Activated B cell treated with CpG ODN at 0.5 μM for 24 hours (primary cell): ENCODE data around the gene ANKFY1. TPM values are rescaled to one million over a fixed set of nuclear protein-coding genes. Genes with fewer than 3 reads are reported as not detected.

ENCODE experiments used
- ATAC-seq: fragments of 200-7000 bp; cut with Tn5 transposase; one replicate; pipeline ENCODE4 v1.10.0; 2021; ENCODE audit warnings: low read depth, mild to moderate bottlenecking, moderate library complexity
- CTCF ChIA-PET: fragments of 350-600 bp; sonication (Branson Sonifier 250); formaldehyde crosslinking; loops from one replicate; lab custom pipeline; 2021; ENCODE audit warnings: antibody characterized with exemption; lab: Charles Lee
- POLR2A ChIA-PET: fragments of 350-600 bp; sonication (Branson Sonifier 250); formaldehyde crosslinking; loops from one replicate; lab custom pipeline; 2021; ENCODE audit warnings: antibody characterized with exemption; lab: Charles Lee
- DNase-seq: peaks from one replicate; pipeline ENCODE4 v3.0.0; 2022
- H3K27ac Mint-ChIP-seq: one replicate; pipeline ENCODE4 v1.8.0; 2020; ENCODE audit warnings: mixed read lengths
- H3K27me3 Mint-ChIP-seq: one replicate; pipeline ENCODE4 v1.8.0; 2021; ENCODE audit warnings: mixed read lengths
- H3K36me3 Mint-ChIP-seq: one replicate; pipeline ENCODE4 v1.8.0; 2021; ENCODE audit warnings: low read depth, mixed read lengths
- H3K4me1 Mint-ChIP-seq: one replicate; pipeline ENCODE4 v1.8.0; 2021; ENCODE audit warnings: mixed read lengths
- H3K4me3 Mint-ChIP-seq: one replicate; pipeline ENCODE4 v1.8.0; 2020; ENCODE audit warnings: mild to moderate bottlenecking, mixed read lengths
- H3K9me3 Mint-ChIP-seq: one replicate; pipeline ENCODE4 v1.8.0; 2020; ENCODE audit warnings: mixed read lengths
- intact Hi-C: fragments of 100-400 bp; cut with micrococcal nuclease; formaldehyde crosslinking; loops from one replicate; pipeline ENCODE4 v1.15.1; 2024
- total RNA-seq: library from RNA; stranded (reverse); gene quantifications from 2 replicates; pipeline ENCODE4 v1.2.3, GENCODE V29; 2022
- TF ChIP-seq, protein P1 (sequence below): fragments of 200-600 bp; IDR thresholded peaks from one replicate; pipeline ENCODE4 v1.8.0; 2022; ENCODE audit warnings: antibody characterized with exemption, mild to moderate bottlenecking

ANKFY1 gene
- total RNA-seq, 1 donor from 2014 or later = 50.2 TPM

DNA sequence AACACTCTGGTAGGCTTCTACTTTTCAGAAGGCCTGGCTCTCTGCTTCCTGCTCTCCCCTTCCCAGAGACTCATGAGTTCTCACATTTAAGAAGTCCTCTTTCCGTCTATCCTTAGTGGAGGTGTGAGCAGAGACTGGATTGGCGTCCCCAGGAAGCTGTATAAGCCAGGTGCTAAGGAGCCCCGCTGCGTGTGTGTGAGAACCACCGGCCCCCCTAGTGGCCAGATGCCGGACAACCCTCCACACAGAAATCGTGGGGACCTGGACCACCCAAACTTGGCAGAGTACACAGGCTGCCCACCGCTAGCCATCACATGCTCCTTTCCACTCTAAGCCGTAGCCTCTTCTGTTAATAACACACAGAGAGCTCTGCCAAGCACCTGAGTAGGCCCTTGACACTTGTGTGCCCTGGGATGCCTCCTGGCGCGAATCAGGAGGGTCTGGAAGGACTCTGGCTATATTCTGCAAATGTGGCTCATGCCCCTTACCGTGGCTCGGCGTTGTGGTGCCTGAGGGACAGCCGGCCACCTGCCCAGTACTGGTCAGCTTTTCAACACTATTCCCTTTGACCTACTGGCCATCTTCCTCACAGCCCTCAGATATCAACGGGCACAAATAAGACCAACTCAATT, 106.9 kb downstream of the ANKFY1 start:
- DNase-seq = no peak
- ATAC-seq = no peak
- Mint-ChIP-seq H3K4me3 (no peak overlapping the region), H3K4me1 (no peaks in the 10 kb centered on the region), H3K36me3 (peaks cover 55% of the 10 kb centered on the region), H3K27me3 (no peaks in the 10 kb centered on the region), H3K27ac (no peak overlapping the region), H3K9me3 (no peaks in the 10 kb centered on the region)
- TF ChIP-seq, protein P1, sequence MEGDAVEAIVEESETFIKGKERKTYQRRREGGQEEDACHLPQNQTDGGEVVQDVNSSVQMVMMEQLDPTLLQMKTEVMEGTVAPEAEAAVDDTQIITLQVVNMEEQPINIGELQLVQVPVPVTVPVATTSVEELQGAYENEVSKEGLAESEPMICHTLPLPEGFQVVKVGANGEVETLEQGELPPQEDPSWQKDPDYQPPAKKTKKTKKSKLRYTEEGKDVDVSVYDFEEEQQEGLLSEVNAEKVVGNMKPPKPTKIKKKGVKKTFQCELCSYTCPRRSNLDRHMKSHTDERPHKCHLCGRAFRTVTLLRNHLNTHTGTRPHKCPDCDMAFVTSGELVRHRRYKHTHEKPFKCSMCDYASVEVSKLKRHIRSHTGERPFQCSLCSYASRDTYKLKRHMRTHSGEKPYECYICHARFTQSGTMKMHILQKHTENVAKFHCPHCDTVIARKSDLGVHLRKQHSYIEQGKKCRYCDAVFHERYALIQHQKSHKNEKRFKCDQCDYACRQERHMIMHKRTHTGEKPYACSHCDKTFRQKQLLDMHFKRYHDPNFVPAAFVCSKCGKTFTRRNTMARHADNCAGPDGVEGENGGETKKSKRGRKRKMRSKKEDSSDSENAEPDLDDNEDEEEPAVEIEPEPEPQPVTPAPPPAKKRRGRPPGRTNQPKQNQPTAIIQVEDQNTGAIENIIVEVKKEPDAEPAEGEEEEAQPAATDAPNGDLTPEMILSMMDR = no peak
- ChIA-PET CTCF (no interaction called here), POLR2A (interaction anchor here (1.5 kb wide), 1 partner anchor 13 kb away, joined by 5 read pairs; no protein-coding TSS in a partner anchor)
- intact Hi-C loops = no loop called here

DNA sequence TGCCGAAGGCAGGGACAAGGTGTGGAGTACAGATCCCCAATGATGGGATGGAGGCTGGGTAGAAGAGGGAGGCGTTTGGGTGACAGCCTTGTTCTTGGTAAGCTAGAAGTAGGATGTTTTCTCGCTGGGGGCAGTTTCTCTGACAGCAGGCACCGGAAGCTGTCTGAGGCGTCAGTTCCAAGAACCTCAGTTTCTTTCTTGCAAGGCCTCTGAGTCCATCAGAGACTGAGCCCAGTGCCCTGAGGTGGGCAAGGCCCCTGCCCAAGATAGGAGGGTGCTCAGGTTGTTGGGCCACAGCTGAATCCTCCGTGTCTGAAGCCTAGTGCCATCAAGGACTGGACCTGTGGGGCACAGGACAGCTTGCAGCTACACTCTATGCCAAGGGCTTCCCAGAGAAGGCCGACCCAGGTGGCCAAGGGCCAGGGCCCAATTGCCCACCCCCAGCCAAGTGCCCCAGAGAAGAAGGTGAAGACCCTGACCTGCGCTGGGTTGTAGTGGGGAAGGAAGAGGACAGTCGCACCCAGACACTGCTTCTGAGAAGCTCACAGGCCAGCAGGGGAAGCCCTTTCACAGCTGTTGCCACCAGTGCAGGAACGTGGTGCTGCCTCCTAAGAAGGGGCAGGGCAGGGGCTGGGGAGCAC, 107.7 kb downstream of the ANKFY1 start:
- Mint-ChIP-seq H3K36me3 (peaks cover 56% of the 10 kb centered on the region), H3K27ac (no peak overlapping the region), H3K4me1 (no peaks in the 10 kb centered on the region), H3K27me3 (no peaks in the 10 kb centered on the region), H3K9me3 (no peaks in the 10 kb centered on the region), H3K4me3 (no peak overlapping the region)
- TF ChIP-seq, protein P1 = no peak
- DNase-seq (no peak), ATAC-seq (no peak)
- ChIA-PET CTCF (no interaction called here), POLR2A (interaction anchor here (1.5 kb wide), 1 partner anchor 12 kb away, joined by 5 read pairs; no protein-coding TSS in a partner anchor)
- intact Hi-C loops = no loop called here

DNA sequence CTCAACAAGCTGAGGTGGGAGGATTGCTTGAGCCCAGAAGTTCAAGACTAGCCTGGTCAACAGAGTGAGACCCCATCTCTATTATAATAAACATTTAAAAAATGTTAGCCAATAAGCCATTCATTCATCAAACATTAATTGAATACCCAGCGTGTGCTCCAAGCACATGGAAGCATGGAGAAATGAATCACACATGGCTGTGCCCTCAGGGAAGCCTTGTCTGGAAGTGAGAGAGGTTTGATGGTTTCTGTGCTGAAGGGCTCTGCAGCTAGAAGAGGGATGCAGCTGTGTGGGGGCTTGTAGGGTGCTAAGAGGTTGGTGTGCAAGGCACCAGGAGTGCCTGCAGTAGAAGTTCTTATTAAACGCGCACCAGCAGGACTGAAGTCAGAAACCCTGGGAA, 109.6 kb downstream of the ANKFY1 start:
- Mint-ChIP-seq H3K36me3 (peaks cover 48% of the 10 kb centered on the region), H3K4me3 (no peak overlapping the region), H3K27me3 (no peaks in the 10 kb centered on the region), H3K9me3 (no peaks in the 10 kb centered on the region), H3K4me1 (no peaks in the 10 kb centered on the region), H3K27ac (no peak overlapping the region)
- POLR2A ChIA-PET = no interaction called here
- DNase-seq (no peak), ATAC-seq (no peak)
- CTCF ChIA-PET = no interaction called here
- intact Hi-C loops = no loop called here
- TF ChIP-seq, protein P1 = no peak

DNA sequence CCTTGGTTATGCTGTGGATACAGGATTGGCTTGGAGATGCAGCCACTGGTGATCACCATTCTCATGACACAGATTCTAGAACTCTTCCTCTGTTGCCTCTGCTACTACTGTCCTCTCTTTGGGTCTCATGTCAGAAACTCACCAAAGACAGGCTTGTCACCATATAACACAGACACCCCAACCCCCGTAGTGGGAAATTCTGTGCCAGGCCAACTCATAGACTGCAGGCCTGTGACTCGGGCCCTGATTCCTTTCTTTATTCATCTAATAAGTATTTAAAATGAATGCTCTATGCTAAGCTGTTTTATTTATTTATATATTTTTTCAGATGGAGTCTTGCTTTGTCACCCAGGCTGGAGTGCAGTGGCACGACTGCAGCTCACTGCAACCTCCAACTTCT, 111.3 kb downstream of the ANKFY1 start:
- Mint-ChIP-seq H3K4me1 (no peaks in the 10 kb centered on the region), H3K27ac (no peak overlapping the region), H3K9me3 (no peaks in the 10 kb centered on the region), H3K27me3 (no peaks in the 10 kb centered on the region), H3K36me3 (peaks cover 31% of the 10 kb centered on the region), H3K4me3 (no peak overlapping the region)
- intact Hi-C loops = no loop called here
- no peak for DNase-seq
- ChIA-PET POLR2A (interaction anchor here (1.1 kb wide), 1 partner anchor 9 kb away, joined by 3 read pairs; the partner anchor contains the start of genes CYB5D2 and ZZEF1), CTCF (no interaction called here)
- ATAC-seq = no peak
- TF ChIP-seq, protein P1 = no peak

DNA sequence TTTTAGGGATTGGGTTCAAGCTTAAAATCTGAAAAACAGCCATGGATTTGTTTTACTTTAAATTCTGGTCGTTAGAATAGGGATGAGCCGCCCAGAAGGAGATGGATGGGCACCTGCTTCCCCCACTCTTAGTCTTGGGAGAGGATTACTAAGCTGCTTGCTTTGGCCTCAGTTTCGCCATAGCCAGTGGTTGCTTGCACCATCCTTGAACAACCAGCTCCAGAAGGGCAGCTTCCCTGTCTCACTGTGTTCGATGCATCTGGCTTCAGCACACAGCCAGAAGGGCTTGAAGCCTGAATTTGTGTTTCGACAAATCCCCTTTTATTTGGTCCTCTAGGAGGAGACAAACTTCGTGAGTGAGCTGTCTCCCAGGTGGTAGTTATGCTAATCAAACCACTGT, 113.7 kb downstream of the ANKFY1 start:
- H3K9me3 Mint-ChIP-seq = no peaks in the 10 kb centered on the region
- H3K27me3 Mint-ChIP-seq = no peaks in the 10 kb centered on the region
- TF ChIP-seq, protein P1 = no peak
- no peak for DNase-seq
- intact Hi-C loops = no loop called here
- peaks cover 2% of the 10 kb centered on the region for H3K4me1 Mint-ChIP-seq
- POLR2A ChIA-PET = no interaction called here
- H3K36me3 Mint-ChIP-seq = peaks cover 21% of the 10 kb centered on the region
- no peak overlapping the region for H3K27ac Mint-ChIP-seq
- ATAC-seq = no peak
- CTCF ChIA-PET = no interaction called here
- H3K4me3 Mint-ChIP-seq = no peak overlapping the region
